Stimulated activated CD4-positive, alpha-beta T cell treated with anti-CD3 and anti-CD28 coated beads, TNF-alpha, amount 100 ng/mL, for 24 hours (primary cell): Measurements from ENCODE around the gene AAMP.

ENCODE experiments used
- DNase-seq, 3 experiments: peaks; one replicate each; pipeline ENCODE4 v3.0.0-alpha.2; 2020; ENCODE audit warnings: low read depth in 3 of 3

AAMP gene

GRCh38 chr2:218223046-218223445 lies 46.9 kb downstream of the AAMP start:
- DNase-seq: no peak

DNA sequence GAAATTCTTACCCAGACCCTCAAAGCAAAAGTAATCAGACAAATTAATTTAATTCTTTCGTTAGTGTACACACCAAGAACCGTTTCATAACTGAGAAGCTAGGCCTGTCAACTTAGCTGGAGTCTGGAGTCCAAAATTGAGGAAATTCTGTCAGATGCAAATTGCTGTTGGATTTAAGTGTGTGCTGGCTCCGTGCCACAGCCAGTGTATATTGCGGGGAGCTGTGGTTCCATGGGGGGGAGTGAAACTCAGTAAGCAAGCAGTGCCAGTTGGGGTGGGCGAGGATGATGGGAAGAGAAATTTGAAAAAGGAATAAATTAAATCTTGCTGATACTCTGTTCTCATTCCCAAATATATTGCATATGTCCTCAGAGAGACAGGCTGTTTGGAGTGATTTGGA lies 48.9 kb downstream of the AAMP start:
- DNase-seq: no peak

DNA sequence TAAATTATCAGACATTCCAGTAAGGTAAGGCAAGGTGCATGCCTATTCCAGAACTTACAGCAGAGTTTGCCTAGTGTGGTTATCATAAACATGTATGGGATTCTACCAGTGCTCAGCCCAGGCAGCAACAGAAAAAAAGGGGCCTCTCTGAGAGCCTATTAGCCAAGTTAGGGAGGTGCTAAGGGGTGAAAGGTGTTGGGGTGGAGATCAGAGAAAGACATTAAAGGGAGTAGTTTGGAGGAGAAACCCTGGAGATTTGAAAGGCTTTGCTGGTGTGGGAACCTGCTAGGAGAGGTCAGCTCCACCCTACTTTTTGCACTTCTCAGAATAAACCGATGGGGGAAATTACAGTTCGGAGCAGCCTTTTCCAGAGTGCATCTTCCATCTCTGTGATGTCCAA lies 50.0 kb downstream of the AAMP start:
- DNase-seq: no peak

GRCh38 chr2:218218268-218219185 lies 51.4 kb downstream of the AAMP start:
- no peak for DNase-seq

- DNase-seq: peak in 2 of 3 experiments; percentile 49 to 76
Observed at GRCh38 chr2:218217360-218218267, 52.3 kb downstream of the AAMP start.

DNA sequence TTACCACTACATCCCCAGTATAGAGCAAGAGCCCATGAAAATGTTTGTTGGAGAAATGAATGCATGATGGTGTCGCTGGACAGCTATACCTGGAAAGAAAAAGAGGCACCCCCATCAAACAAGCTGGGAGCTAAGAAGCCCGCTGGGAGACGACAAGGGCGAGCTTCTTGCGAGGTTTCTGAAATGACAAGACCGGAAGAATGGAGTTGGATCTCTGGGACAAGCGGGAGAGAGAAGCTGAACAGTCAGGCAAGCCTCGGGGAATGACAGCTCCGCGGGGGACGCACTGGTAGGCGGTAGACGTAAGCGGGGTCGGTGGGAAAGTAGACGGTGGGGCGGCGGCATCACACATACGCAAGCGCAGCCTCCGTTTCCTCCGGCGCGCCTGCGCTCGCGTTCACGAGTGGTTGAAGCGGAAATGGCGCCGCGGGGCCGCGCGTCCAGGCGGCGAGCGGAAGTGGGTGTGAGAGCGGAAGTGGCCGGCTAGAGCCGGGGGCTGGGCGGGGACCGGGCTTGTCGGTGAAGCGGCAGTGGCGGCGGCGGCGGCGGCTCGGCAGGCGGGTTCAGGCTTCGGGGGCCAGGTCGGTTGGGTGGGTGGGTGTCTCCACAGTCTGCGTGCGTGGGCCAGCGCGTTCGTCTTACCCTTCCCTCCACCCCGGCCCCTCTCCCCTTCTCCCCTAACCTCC lies 53.1 kb downstream of the AAMP start, which contains the start of gene ARPC2:
Gene ARPC2 (plus strand): TSS at position 516 of the 686 bp plus-strand sequence. CDS start 282 bp downstream, outside the sequence.
- DNase-seq: peak; percentile 88 to 94 (median 91)

GRCh38 chr2:218216336-218216673 lies 53.6 kb downstream of the AAMP start:
- no peak for DNase-seq
